HepG2 (cell line): ENCODE data around the gene DPM2. TPM values are rescaled to one million over a fixed set of nuclear protein-coding genes. Genes with fewer than 3 reads are reported as not detected.
A peak's percentile ranks its signal among the peaks of the same experiment; 100 is the strongest.

Experiments
- ARNT2 ChIP-seq: sonication (generic); formaldehyde crosslinking; IDR thresholded peaks from 2 replicates; pipeline ENCODE4 v1.8.0; 2022; ENCODE audit warnings: mild to moderate bottlenecking, low read depth, missing genetic modification reagents, moderate library complexity
- CCDC6 ChIP-seq: sonication (generic); formaldehyde crosslinking; IDR thresholded peaks from 2 replicates; pipeline ENCODE4 v1.8.1; 2022; ENCODE audit warnings: mild to moderate bottlenecking, missing genetic modification reagents, moderate library complexity
- HMGA1 ChIP-seq: sonication (generic); formaldehyde crosslinking; conservative IDR thresholded peaks from 2 replicates; pipeline ENCODE4 v1.4.0; 2020; ENCODE audit warnings: missing genetic modification reagents
- MED13 ChIP-seq: sonication (generic); formaldehyde crosslinking; IDR thresholded peaks from 2 replicates; pipeline ENCODE4 v1.5.0; 2020; ENCODE audit warnings: missing genetic modification reagents
- NKX3-1 ChIP-seq: sonication (generic); formaldehyde crosslinking; IDR thresholded peaks from 2 replicates; pipeline ENCODE4 v1.5.0; 2020; ENCODE audit warnings: missing genetic modification reagents
- ZKSCAN5 ChIP-seq: sonication (generic); formaldehyde crosslinking; IDR thresholded peaks from 2 replicates; pipeline ENCODE4 v1.5.1; 2020; ENCODE audit warnings: mild to moderate bottlenecking, missing genetic modification reagents
- ZNF350 ChIP-seq: sonication (generic); formaldehyde crosslinking; IDR thresholded peaks from 2 replicates; pipeline ENCODE4 v1.4.0; 2020; ENCODE audit warnings: mild to moderate bottlenecking, low read depth, missing genetic modification reagents, borderline replicate concordance
- ZNF501 ChIP-seq: sonication (generic); formaldehyde crosslinking; IDR thresholded peaks from 2 replicates; pipeline ENCODE4 v1.5.1; 2020; ENCODE audit warnings: mild to moderate bottlenecking, moderate library complexity, missing genetic modification reagents
- ZNF574 ChIP-seq: sonication (generic); formaldehyde crosslinking; IDR thresholded peaks from 2 replicates; pipeline ENCODE4 v1.4.0; 2020; ENCODE audit warnings: missing genetic modification reagents
- ZNF772 ChIP-seq: sonication (generic); formaldehyde crosslinking; IDR thresholded peaks from 2 replicates; pipeline ENCODE4 v1.5.0; 2020; ENCODE audit warnings: mild to moderate bottlenecking, missing genetic modification reagents
- ZNF788 ChIP-seq: sonication (generic); formaldehyde crosslinking; IDR thresholded peaks from 2 replicates; pipeline ENCODE4 v1.5.0; 2020; ENCODE audit warnings: mild to moderate bottlenecking, missing genetic modification reagents, borderline replicate concordance
- polyA plus RNA-seq, 8 experiments: library from polyadenylated mRNA; depleted of rRNA in 3 of 8; stranded (reverse) in 7 of 8; unstranded in 1 of 8; fragments of >200 nt; fragmentation: Illumina TruSeq in 4 of 8; extraction: Trizol in 4 of 8; gene quantifications; 2 replicates each; pipeline versions ENCODE4 v1.2.1 to v1.2.3, GENCODE V29; 2011 to 2016; ENCODE audit warnings: low read depth in 4 of 8, missing spikeins in 1 of 8, mixed read lengths in 1 of 8; ENCODE audit not compliant: insufficient read depth in 1 of 8
- total RNA-seq, 5 experiments: library from RNA; depleted of rRNA; stranded (reverse); fragments of >200 nt; fragmentation: Illumina TruSeq; extraction: Trizol; gene quantifications; 2 replicates each; pipeline ENCODE4 v1.2.3, GENCODE V29; 2016; ENCODE audit warnings: low read depth in 1 of 5
- TF ChIP-seq, protein P1 (sequence below): sonication (generic); formaldehyde crosslinking; IDR thresholded peaks from one replicate; pipeline ENCODE4 v1.5.1; 2020; ENCODE audit warnings: mild to moderate bottlenecking, missing genetic modification reagents; ENCODE audit errors: not compliant biosample characterization
- TF ChIP-seq, protein P2 (sequence below): sonication (generic); formaldehyde crosslinking; IDR thresholded peaks from 2 replicates; pipeline ENCODE4 v1.5.1; 2020; ENCODE audit warnings: mild to moderate bottlenecking, missing genetic modification reagents, borderline replicate concordance
- TF ChIP-seq, protein P3 (sequence below): sonication (generic); formaldehyde crosslinking; IDR thresholded peaks from 2 replicates; pipeline ENCODE4 v1.9.0; 2021; ENCODE audit warnings: missing genetic modification reagents, mild to moderate bottlenecking, borderline replicate concordance

DPM2 gene
- total and polyA plus RNA-seq, 2 of the 13 experiments (the other 11 are each of a cell fraction or from before 2014, with no cell fraction given) = 24.8 to 35.3 TPM

DNA sequence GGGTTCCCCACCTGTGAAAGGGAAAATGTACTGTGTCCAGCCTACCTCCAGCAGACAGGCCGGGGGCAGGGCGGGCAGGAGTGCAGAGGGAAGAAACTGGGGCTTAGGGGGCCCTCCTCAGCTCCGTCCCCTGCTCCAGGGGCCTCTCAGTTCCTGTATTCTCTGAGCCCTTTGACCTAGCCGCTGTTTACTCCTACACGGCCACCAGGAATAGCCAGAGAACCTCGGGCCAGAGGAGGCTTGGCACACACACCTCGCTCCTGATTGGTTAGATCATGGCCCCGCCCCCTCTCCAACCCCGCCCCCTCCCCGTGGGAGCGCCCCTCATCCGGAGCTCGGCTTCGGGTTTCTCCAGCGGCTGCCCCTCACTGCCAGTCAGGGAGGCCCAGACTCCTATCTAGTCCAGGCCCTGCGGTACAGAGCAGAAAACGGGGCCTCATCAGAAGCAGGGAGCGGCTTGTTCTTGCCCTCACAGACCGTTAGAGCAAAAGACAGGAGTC is 40.4 kb downstream of the DPM2 start (continued):
- TF ChIP-seq, protein P1, sequence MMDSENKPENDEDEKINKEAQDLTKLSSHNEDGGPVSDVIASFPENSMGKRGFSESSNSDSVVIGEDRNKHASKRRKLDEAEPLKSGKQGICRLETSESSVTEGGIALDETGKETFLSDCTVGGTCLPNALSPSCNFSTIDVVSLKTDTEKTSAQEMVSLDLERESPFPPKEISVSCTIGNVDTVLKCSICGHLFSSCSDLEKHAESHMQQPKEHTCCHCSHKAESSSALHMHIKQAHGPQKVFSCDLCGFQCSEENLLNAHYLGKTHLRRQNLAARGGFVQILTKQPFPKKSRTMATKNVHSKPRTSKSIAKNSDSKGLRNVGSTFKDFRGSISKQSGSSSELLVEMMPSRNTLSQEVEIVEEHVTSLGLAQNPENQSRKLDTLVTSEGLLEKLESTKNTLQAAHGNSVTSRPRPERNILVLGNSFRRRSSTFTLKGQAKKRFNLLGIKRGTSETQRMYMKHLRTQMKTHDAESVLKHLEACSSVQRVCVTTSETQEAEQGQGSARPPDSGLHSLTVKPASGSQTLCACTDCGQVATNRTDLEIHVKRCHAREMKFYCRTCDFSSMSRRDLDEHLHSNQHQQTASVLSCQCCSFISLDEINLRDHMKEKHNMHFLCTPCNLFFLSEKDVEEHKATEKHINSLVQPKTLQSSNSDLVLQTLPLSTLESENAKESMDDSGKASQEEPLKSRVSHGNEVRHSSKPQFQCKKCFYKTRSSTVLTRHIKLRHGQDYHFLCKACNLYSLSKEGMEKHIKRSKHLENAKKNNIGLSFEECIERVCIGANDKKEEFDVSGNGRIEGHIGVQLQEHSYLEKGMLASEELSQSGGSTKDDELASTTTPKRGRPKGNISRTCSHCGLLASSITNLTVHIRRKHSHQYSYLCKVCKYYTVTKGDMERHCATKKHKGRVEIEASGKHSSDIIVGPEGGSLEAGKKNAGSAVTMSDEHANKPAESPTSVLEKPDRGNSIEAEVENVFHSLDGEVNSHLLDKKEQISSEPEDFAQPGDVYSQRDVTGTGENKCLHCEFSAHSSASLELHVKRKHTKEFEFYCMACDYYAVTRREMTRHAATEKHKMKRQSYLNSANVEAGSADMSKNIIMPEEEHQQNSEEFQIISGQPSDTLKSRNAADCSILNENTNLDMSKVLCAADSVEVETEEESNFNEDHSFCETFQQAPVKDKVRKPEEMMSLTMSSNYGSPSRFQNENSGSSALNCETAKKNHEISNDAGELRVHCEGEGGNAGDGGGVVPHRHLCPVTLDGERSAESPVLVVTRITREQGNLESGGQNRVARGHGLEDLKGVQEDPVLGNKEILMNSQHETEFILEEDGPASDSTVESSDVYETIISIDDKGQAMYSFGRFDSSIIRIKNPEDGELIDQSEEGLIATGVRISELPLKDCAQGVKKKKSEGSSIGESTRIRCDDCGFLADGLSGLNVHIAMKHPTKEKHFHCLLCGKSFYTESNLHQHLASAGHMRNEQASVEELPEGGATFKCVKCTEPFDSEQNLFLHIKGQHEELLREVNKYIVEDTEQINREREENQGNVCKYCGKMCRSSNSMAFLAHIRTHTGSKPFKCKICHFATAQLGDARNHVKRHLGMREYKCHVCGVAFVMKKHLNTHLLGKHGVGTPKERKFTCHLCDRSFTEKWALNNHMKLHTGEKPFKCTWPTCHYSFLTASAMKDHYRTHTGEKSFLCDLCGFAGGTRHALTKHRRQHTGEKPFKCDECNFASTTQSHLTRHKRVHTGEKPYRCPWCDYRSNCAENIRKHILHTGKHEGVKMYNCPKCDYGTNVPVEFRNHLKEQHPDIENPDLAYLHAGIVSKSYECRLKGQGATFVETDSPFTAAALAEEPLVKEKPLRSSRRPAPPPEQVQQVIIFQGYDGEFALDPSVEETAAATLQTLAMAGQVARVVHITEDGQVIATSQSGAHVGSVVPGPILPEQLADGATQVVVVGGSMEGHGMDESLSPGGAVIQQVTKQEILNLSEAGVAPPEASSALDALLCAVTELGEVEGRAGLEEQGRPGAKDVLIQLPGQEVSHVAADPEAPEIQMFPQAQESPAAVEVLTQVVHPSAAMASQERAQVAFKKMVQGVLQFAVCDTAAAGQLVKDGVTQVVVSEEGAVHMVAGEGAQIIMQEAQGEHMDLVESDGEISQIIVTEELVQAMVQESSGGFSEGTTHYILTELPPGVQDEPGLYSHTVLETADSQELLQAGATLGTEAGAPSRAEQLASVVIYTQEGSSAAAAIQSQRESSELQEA (CRISPR knock-in tag) = no peak
- TF ChIP-seq ZNF772 (CRISPR knock-in tag) = no peak
- TF ChIP-seq CCDC6 (CRISPR knock-in tag) = no peak
- TF ChIP-seq, protein P2, sequence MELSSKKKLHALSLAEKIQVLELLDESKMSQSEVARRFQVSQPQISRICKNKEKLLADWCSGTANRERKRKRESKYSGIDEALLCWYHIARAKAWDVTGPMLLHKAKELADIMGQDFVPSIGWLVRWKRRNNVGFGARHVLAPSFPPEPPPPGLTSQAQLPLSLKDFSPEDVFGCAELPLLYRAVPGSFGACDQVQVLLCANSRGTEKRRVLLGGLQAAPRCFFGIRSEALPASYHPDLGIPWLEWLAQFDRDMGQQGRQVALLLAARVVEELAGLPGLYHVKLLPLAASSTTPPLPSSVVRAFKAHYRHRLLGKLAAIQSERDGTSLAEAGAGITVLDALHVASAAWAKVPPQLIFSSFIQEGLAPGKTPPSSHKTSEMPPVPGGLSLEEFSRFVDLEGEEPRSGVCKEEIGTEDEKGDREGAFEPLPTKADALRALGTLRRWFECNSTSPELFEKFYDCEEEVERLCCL (CRISPR knock-in tag) = no peak
- TF ChIP-seq ZNF501 = peak; percentile 13; the same call in 1 of the 2 replicates
- TF ChIP-seq ZNF574 (CRISPR knock-in tag) = peak; percentile 61
- TF ChIP-seq, protein P3, sequence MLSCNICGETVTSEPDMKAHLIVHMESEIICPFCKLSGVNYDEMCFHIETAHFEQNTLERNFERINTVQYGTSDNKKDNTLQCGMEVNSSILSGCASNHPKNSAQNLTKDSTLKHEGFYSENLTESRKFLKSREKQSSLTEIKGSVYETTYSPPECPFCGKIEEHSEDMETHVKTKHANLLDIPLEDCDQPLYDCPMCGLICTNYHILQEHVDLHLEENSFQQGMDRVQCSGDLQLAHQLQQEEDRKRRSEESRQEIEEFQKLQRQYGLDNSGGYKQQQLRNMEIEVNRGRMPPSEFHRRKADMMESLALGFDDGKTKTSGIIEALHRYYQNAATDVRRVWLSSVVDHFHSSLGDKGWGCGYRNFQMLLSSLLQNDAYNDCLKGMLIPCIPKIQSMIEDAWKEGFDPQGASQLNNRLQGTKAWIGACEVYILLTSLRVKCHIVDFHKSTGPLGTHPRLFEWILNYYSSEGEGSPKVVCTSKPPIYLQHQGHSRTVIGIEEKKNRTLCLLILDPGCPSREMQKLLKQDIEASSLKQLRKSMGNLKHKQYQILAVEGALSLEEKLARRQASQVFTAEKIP (CRISPR knock-in tag) = no peak
- TF ChIP-seq ZKSCAN5 (CRISPR knock-in tag) = peak; percentile 57; the same call in 1 of the 2 replicates
- TF ChIP-seq MED13 (CRISPR knock-in tag) = no peak
- TF ChIP-seq ARNT2 (CRISPR knock-in tag) = 0 out of 2 replicates have a peak, but pooled peaks have one; percentile 24
- TF ChIP-seq ZNF350 (CRISPR knock-in tag) = peak; percentile 44; the same call in 1 of the 2 replicates
- TF ChIP-seq HMGA1 (CRISPR knock-in tag) = no peak
- no peak; the same call in 1 of the 2 replicates for TF ChIP-seq ZNF788
- no peak for TF ChIP-seq NKX3-1 (CRISPR knock-in tag)
